Osteoblast (primary cell): ENCODE measurements around the gene OLA1. TPM values are rescaled to one million over a fixed set of nuclear protein-coding genes. Genes with fewer than 3 reads are reported as not detected.

Experiments used
- DNase-seq: peaks from one replicate; pipeline ENCODE4 v3.0.0; 2011; ENCODE audit warnings: low spot score, mixed read lengths; ENCODE audit not compliant: insufficient read length; ENCODE audit errors: missing footprints
- H2AFZ ChIP-seq: 2 replicates; pipeline ENCODE4 v1.6.0; 2011; ENCODE audit warnings: mild to moderate bottlenecking, low read length
- H3K27ac ChIP-seq: 2 replicates; pipeline ENCODE4 v1.5.1; 2011; ENCODE audit warnings: mild to moderate bottlenecking, low read depth, low read length, moderate library complexity
- H3K27me3 ChIP-seq: 2 replicates; pipeline ENCODE4 v1.6.0; 2012; ENCODE audit warnings: mild to moderate bottlenecking, control low read depth, inconsistent platforms, low read length, moderate library complexity; ENCODE audit not compliant: insufficient read depth
- H3K36me3 ChIP-seq: 2 replicates; pipeline ENCODE4 v1.5.1; 2011; ENCODE audit warnings: mild to moderate bottlenecking, low read length, control low read depth, moderate library complexity; ENCODE audit not compliant: insufficient read depth
- H3K4me1 ChIP-seq: 2 replicates; pipeline ENCODE4 v1.5.1; 2011; ENCODE audit warnings: mild to moderate bottlenecking, low read length, control low read depth, moderate library complexity; ENCODE audit not compliant: insufficient read depth
- H3K4me2 ChIP-seq: 2 replicates; pipeline ENCODE4 v1.6.0; 2011; ENCODE audit warnings: mild to moderate bottlenecking, low read length; ENCODE audit not compliant: insufficient read depth
- H3K4me3 ChIP-seq: fragments of 200-600 bp; sonication (generic); 3 replicates; pipeline ENCODE4 v1.5.1; 2012; ENCODE audit warnings: mild to moderate bottlenecking, low read length, inconsistent platforms; ENCODE audit not compliant: insufficient read depth
- H3K79me2 ChIP-seq: 2 replicates; pipeline ENCODE4 v1.6.0; 2012; ENCODE audit warnings: mild to moderate bottlenecking, low read length, control low read depth, inconsistent platforms; ENCODE audit not compliant: insufficient read depth
- H3K9me3 ChIP-seq: 2 replicates; pipeline ENCODE4 v1.5.1; 2011; ENCODE audit warnings: low read depth, low read length, control low read depth
- H4K20me1 ChIP-seq: 2 replicates; pipeline ENCODE4 v1.6.0; 2012; ENCODE audit warnings: mild to moderate bottlenecking, low read length, control low read depth; ENCODE audit not compliant: insufficient read depth
- small RNA-seq: library from RNA; depleted of rRNA; stranded (forward); fragments of <200 nt; gene quantifications from one replicate; pipeline ENCODE3, GENCODE V24; 2012
- total RNA-seq: library from RNA; depleted of rRNA; stranded (reverse); fragments of >200 nt; gene quantifications from 2 replicates; pipeline ENCODE4 v1.2.3, GENCODE V29; 2012
- TF ChIP-seq, protein P1 (sequence below): IDR thresholded peaks from 2 replicates; pipeline ENCODE4 v1.5.1; 2011; ENCODE audit warnings: mild to moderate bottlenecking, low read depth, low read length, moderate library complexity; ENCODE audit errors: extremely low read depth

Gene OLA1
- total RNA-seq, 1 donor, result 79.3 TPM

DNA sequence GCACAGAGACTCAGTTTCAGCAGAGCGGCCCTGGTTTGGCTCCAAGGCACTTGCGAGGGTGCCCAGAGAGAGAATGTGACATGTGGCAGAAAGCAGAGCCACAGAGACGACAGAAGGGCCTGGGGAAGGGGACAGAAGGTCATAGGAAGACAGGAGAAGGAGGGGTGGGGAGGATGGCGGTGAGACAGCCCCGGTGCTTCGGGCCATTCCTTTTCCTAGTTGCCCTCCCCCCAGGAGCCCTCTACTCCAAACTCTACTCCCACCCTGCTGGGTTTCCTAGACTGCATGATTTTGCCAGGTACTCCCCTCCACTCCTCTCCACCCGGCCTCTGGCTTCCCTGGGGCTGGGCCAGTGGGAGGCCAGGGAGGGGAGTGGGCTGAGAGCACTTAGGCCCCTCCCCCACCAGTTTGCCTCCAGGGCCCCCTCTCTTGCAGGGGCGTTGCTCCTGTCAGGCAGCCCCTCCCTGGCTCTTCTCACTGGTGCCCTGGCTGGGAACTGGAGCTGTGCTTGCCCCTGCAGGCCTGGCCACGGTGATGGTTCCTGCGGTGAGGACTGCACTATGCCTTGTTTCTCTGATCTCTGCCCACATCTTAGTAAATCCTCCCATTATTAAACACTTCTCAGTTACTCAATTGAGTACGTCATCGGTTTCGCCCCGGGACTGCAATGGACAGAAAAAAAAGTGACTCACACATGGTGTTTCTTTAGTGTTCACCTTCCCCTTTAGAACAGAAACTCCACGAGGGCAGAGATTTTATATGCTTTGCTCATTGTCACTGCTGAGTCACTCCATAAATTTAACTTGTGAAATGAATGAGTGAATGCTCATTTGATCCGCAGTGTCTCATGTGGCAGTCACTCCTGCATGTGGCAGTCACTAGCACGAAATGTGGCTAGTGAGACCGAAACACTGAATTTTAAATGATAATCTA lies 224.5 kb downstream of the OLA1 start:
- TF ChIP-seq, protein P1, sequence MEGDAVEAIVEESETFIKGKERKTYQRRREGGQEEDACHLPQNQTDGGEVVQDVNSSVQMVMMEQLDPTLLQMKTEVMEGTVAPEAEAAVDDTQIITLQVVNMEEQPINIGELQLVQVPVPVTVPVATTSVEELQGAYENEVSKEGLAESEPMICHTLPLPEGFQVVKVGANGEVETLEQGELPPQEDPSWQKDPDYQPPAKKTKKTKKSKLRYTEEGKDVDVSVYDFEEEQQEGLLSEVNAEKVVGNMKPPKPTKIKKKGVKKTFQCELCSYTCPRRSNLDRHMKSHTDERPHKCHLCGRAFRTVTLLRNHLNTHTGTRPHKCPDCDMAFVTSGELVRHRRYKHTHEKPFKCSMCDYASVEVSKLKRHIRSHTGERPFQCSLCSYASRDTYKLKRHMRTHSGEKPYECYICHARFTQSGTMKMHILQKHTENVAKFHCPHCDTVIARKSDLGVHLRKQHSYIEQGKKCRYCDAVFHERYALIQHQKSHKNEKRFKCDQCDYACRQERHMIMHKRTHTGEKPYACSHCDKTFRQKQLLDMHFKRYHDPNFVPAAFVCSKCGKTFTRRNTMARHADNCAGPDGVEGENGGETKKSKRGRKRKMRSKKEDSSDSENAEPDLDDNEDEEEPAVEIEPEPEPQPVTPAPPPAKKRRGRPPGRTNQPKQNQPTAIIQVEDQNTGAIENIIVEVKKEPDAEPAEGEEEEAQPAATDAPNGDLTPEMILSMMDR, result no peak
- Histone ChIP-seq H2AFZ (no peak overlapping the region), H3K27ac (peak overlapping the region; percentile 75), H3K4me1 (peaks cover 25% of the 10 kb centered on the region), H3K79me2 (no peaks in the 10 kb centered on the region), H3K9me3 (no peaks in the 10 kb centered on the region), H3K36me3 (no peaks in the 10 kb centered on the region), H4K20me1 (no peaks in the 10 kb centered on the region), H3K4me2 (peak overlapping the region; percentile 74), H3K4me3 (no peak overlapping the region), H3K27me3 (no peaks in the 10 kb centered on the region)
- DNase-seq, result peak; percentile 88

Small RNAs within 50 kb of the gene (small RNA-seq; reads per million reads assigned to genes)
- gene RF00019, result not detected

Other genes with a start within 250 kb of the OLA1 start
- not detected in 2 replicates for gene SP9, start 86.4 kb upstream of the OLA1 start, total RNA-seq
- 29.7 and 33.0 TPM in 2 replicates for gene SCRN3, start 147.2 kb upstream of the OLA1 start, total RNA-seq
- gene GPR155, start 238.5 kb upstream of the OLA1 start, total RNA-seq, result 3.5 and 4.3 TPM in 2 replicates